ENCODE results near the gene STARD3. TPM values are rescaled to one million over a fixed set of nuclear protein-coding genes. Genes with fewer than 3 reads are reported as not detected.

STARD3 gene
- polyA plus RNA-seq, 2 of the 4 experiments (the other 2 are of a cell fraction), result 54.6 to 56.0 TPM

DNA sequence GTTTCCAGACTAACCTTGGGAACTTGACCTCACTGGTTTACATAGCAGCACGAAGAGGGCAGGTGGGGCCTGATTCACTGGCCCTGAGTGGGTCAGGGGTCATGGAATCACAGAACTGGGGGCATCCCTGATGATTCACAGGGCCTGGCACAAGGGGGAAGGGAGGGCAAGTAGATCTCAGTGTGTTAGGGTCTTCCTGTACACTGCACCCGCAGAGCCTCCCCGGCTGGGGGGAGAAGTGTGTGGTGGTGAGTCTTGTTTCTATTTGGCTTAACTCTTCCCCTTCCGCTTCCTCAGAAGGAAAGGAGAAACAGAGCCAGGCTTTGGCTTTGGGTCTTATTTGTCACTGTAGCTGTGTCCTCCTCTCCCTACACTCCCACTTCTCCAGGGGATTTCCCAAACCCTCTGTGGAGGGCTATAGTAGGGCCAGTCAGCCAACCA is 3.7 kb downstream of the STARD3 start:
- Histone ChIP-seq H3K4me1 (peaks cover 36% of the 10 kb centered on the region), H3K27ac (no peak overlapping the region), H3K4me2 (no peak overlapping the region), H3K4me3 (no peak overlapping the region), H3K9me3 (no peaks in the 10 kb centered on the region)
- DNase-seq (ENCODE audit: low read depth in 1 of 2, low spot score in 1 of 2), result no peak
- FAIRE-seq, result no peak
- TF ChIP-seq CHD4 (IDR thresholded peaks at IDR 0.05; ENCODE audit: borderline replicate concordance), result no peak
- no peak for TF ChIP-seq RFX5 (IDR thresholded peaks at IDR 0.05)
- TF ChIP-seq SMC3 (IDR thresholded peaks at IDR 0.05), result no peak
- TF ChIP-seq POLR2A (IDR thresholded peaks at IDR 0.05; ENCODE audit: low read length), result no peak
- TF ChIP-seq EHF (CRISPR knock-in tag; IDR thresholded peaks at IDR 0.05), result no peak
- ATAC-seq, result no peak
- 73% methylated on average over 4 of the region's 4 CpGs for WGBS (ENCODE audit: missing lambda C conversion rate)
- ChIA-PET CTCF (interaction anchor here (1.3 to 58.8 kb wide), 4 partner anchors 6 to 90 kb away, joined by 5 to 1581 read pairs (median 1486); partner anchors contain the start of genes ERBB2, MIEN1, NEUROD2 and PGAP3), POLR2A (no interaction called here)

- Histone ChIP-seq H3K4me1 (peaks cover 31% of the 10 kb centered on the region), H3K4me2 (no peak overlapping the region), H3K9me3 (no peaks in the 10 kb centered on the region), H3K27ac (no peak overlapping the region), H3K4me3 (no peak overlapping the region)
- FAIRE-seq (no peak), ATAC-seq (no peak), DNase-seq (ENCODE audit: low read depth in 1 of 2, low spot score in 1 of 2) (no peak)
- TF ChIP-seq PHF8 (IDR thresholded peaks at IDR 0.05; ENCODE audit: borderline replicate concordance, low read depth), result no peak
- CTCF ChIA-PET, result interaction anchor here (1.3 to 58.8 kb wide), 4 partner anchors 6 to 89 kb away, joined by 5 to 1581 read pairs (median 1486); partner anchors contain the start of genes ERBB2, MIEN1, NEUROD2 and PGAP3
- 95% methylated on average over 4 of the region's 4 CpGs for WGBS (ENCODE audit: missing lambda C conversion rate)
- POLR2A ChIA-PET, result no interaction called here
Measured at GRCh38 chr17:39641097-39641496, 4.2 kb downstream of the STARD3 start.

DNA sequence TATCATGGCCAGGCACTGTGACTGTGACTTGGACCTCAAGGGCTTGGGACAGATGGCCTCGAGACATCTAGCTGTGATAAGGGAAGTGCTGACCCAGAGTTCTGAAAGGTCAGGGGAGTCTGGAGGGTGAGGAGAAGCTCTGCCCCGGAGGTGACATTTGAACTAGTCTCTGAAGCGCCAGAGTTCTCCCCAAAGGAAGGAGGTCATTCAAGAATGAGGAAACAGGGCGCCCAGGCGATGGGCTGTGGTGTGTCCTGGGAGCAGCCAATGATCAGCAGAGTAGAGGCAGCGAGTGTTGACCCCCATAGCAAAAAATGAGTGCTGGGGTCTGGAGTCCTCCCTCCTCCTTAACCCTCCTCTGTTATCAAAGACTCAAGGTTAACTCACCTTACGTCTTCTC is 4.9 kb downstream of the STARD3 start:
- no peak for ATAC-seq

GRCh38 chr17:39642291-39643074 is 5.5 kb downstream of the STARD3 start:
- FAIRE-seq, result no peak
- no peak for DNase-seq (ENCODE audit: low read depth in 1 of 2, low spot score in 1 of 2)

More for the DNA sequence above, 4.9 kb downstream of the STARD3 start:
- CTCF ChIA-PET, result interaction anchor here (1.3 to 58.8 kb wide), 4 partner anchors 7 to 89 kb away, joined by 5 to 1581 read pairs (median 1486); partner anchors contain the start of genes ERBB2, MIEN1, NEUROD2 and PGAP3
- TF ChIP-seq EP300 (IDR thresholded peaks at IDR 0.05), result no peak
- TF ChIP-seq SREBF2 (IDR thresholded peaks at IDR 0.05), result no peak
- no peak for TF ChIP-seq GATA3 (IDR thresholded peaks at IDR 0.05; ENCODE audit: borderline replicate concordance)
- no peak for TF ChIP-seq ZSCAN20 (CRISPR knock-in tag; IDR thresholded peaks at IDR 0.05)
- TF ChIP-seq, protein P1, sequence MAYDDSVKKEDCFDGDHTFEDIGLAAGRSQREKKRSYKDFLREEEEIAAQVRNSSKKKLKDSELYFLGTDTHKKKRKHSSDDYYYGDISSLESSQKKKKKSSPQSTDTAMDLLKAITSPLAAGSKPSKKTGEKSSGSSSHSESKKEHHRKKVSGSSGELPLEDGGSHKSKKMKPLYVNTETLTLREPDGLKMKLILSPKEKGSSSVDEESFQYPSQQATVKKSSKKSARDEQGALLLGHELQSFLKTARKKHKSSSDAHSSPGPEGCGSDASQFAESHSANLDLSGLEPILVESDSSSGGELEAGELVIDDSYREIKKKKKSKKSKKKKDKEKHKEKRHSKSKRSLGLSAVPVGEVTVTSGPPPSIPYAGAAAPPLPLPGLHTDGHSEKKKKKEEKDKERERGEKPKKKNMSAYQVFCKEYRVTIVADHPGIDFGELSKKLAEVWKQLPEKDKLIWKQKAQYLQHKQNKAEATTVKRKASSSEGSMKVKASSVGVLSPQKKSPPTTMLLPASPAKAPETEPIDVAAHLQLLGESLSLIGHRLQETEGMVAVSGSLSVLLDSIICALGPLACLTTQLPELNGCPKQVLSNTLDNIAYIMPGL (CRISPR knock-in tag; IDR thresholded peaks at IDR 0.05; ENCODE audit: borderline replicate concordance), result no peak
- TF ChIP-seq POLR2AphosphoS2 (conservative IDR thresholded peaks at IDR 0.05; ENCODE audit: low read length), result no peak
- no peak for TF ChIP-seq POLR2A (IDR thresholded peaks at IDR 0.05; ENCODE audit: low read length)
- TF ChIP-seq HEYL (CRISPR knock-in tag; IDR thresholded peaks at IDR 0.05), result no peak
- TF ChIP-seq, protein P2, sequence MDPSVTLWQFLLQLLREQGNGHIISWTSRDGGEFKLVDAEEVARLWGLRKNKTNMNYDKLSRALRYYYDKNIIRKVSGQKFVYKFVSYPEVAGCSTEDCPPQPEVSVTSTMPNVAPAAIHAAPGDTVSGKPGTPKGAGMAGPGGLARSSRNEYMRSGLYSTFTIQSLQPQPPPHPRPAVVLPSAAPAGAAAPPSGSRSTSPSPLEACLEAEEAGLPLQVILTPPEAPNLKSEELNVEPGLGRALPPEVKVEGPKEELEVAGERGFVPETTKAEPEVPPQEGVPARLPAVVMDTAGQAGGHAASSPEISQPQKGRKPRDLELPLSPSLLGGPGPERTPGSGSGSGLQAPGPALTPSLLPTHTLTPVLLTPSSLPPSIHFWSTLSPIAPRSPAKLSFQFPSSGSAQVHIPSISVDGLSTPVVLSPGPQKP (IDR thresholded peaks at IDR 0.05; ENCODE audit: low read depth, low read length), result no peak
- no peak for TF ChIP-seq MAFK (IDR thresholded peaks at IDR 0.05; ENCODE audit: partially characterized antibody)
- TF ChIP-seq TFCP2L1 (CRISPR knock-in tag; IDR thresholded peaks at IDR 0.05), result no peak
- TF ChIP-seq EHF (CRISPR knock-in tag; IDR thresholded peaks at IDR 0.05), result no peak
- no peak for TF ChIP-seq MAX (IDR thresholded peaks at IDR 0.05)
- WGBS (ENCODE audit: missing lambda C conversion rate), result 84% methylated on average over 7 of the region's 7 CpGs
- FAIRE-seq (no peak), DNase-seq (ENCODE audit: low read depth in 1 of 2, low spot score in 1 of 2) (no peak)
- Histone ChIP-seq H3K27ac (no peak overlapping the region), H3K4me2 (no peak overlapping the region), H3K4me3 (no peak overlapping the region), H3K4me1 (peaks cover 26% of the 10 kb centered on the region), H3K9me3 (no peaks in the 10 kb centered on the region)
- POLR2A ChIA-PET, result no interaction called here

More at GRCh38 chr17:39642291-39643074, 5.5 kb downstream of the STARD3 start:
- H3K4me1 ChIP-seq, result peaks cover 26% of the 10 kb centered on the region
- ATAC-seq, result no peak
- H3K4me2 ChIP-seq, result no peak overlapping the region
- TF ChIP-seq USF2 (IDR thresholded peaks at IDR 0.05), result no peak
- TF ChIP-seq KDM1A (IDR thresholded peaks at IDR 0.05; ENCODE audit: low read depth), result peak; percentile 45; the same call in 1 of the 2 replicates
- no peak for TF ChIP-seq HOXA7 (CRISPR knock-in tag; IDR thresholded peaks at IDR 0.05)
- TF ChIP-seq RARB (CRISPR knock-in tag; IDR thresholded peaks at IDR 0.05), result no peak
- no peaks in the 10 kb centered on the region for H3K9me3 ChIP-seq
- no peak overlapping the region for H3K4me3 ChIP-seq
- ChIA-PET CTCF (interaction anchor here (1.2 to 58.8 kb wide), 4 partner anchors 8 to 111 kb away, joined by 5 to 1581 read pairs (median 1486); partner anchors contain the start of genes ERBB2, NEUROD2, PGAP3 and PNMT), POLR2A (interaction anchor here (0.6 kb wide), 1 partner anchor 45 kb away, joined by 3 read pairs; no protein-coding TSS in a partner anchor)
- no peak overlapping the region for H3K27ac ChIP-seq
- 88% methylated on average over 9 of the region's 9 CpGs for WGBS (ENCODE audit: missing lambda C conversion rate)
